ENCODE data around the gene TMEM208. TPM values are rescaled to one million over a fixed set of nuclear protein-coding genes. Genes with fewer than 3 reads are reported as not detected.

TMEM208 gene
- 10 to 100 TPM; 28.4 to 35.4 TPM for total RNA-seq

- H3K9me3 Mint-ChIP-seq = no peaks in the 10 kb centered on the region
- peak within 1 kb of the TSS; percentile 96 to 99 for H3K27ac Mint-ChIP-seq
- DNase-seq (ENCODE audit: low spot score in 2 of 2) (peak; percentile 98 to 99), ATAC-seq (peak; percentile 96 to 98)
- peaks cover 14 to 31% of the 10 kb centered on the region in 2 donors for H3K36me3 Mint-ChIP-seq
Observed at GRCh38 chr16:67226804-67227566, at the start of gene TMEM208. TSS of gene TMEM208 (plus strand) at chr16:67227130. CDS start at chr16:67227219, 89 bp downstream.

DNA sequence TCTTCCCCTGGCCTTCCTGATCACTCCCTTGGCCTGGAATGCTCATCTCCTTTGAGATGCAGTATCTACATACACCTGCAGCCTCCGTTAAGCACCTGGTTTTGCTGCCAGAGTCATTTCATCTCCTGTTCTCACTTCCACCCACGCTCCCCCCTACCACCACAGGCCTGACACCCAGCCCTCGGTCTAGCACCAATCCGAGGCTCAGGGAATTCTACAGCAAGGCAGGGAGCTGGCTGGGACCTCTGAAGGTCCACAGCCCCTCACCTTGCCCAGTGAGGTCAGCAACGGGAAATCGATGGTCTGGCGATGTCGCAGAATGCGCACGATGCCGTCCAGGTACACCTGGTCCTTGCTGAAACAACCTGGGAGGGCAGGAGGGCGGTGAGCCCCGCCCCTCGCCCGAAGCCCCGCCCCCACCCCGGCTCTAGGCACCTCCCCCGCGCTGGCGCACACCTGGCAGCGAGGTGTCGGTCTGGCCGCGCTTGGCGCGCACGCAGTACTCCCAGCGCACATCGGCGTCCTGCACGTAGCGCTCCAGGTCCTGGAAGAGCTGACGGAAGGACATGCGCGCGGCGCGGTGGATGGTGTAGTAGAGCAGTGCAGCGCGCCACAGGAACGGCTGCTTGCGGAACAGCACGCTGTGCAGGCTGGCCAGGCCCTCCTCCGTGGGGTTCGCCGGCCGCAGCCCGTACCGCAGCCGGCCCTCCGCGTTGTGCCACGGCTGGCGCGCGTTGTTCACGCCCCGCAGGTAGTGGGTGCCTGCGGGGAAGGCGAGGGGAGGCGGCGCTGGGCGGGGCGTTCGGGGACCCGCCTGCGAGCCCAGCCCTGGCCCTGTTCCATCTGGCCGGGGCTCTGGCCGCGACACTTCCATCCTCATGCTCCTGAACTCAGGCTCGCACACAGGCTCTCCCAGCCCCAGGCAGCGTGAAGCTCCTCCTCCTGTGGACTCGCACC is 48.9 kb upstream of the TMEM208 start:
- DNase-seq (ENCODE audit: low spot score in 2 of 2) = peak in 1 of 2 donors; percentile 71
- Mint-ChIP-seq H3K27ac (peak overlapping the region in 1 of 2 donors; percentile 40), H3K9me3 (no peaks in the 10 kb centered on the region), H3K36me3 (peaks cover 0 to 31% of the 10 kb centered on the region in 2 donors)
- ATAC-seq = peak; percentile 19 to 80

DNA sequence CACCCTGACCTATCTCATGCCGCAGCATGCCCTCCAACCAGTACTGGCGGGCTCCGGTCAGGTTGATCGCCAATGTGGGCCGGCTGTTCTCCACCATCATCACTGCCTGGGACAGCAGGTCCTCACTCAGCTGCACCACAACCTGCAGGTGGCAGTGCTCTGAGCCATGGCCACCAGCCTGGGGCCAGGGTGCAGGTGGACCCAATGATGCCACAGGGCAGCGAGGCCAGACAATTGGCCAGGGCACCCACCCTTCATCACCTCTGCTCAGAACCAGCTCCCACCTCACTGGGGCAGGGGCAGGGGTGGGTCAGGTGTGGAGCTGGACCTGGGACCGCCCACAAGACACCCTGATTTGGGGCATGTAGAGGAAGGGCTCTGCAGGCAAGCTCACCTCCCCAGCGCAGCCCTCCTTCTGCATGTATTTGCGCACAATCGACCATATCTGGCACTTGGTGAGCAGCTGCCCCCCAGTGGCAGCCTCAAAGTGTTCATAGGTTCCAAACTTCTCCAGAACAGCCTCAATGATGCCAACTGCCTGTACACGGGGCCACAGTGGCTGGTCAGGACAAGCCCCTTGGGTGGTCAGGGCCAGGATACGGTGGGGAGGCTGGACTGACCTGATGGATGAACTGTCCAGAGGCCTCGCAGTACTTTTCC is 47.4 kb upstream of the TMEM208 start:
- H3K9me3 Mint-ChIP-seq = no peaks in the 10 kb centered on the region
- no peak for DNase-seq (ENCODE audit: low spot score in 2 of 2)
- H3K27ac Mint-ChIP-seq = no peak overlapping the region
- H3K36me3 Mint-ChIP-seq = peaks cover 0 to 25% of the 10 kb centered on the region in 2 donors
- no peak for ATAC-seq

GRCh38 chr16:67180166-67180565 is 46.8 kb upstream of the TMEM208 start:
- no peaks in the 10 kb centered on the region for H3K9me3 Mint-ChIP-seq
- DNase-seq (ENCODE audit: low spot score in 2 of 2) (no peak), ATAC-seq (no peak)
- peaks cover 0 to 24% of the 10 kb centered on the region in 2 donors for H3K36me3 Mint-ChIP-seq
- no peak overlapping the region for H3K27ac Mint-ChIP-seq

DNA sequence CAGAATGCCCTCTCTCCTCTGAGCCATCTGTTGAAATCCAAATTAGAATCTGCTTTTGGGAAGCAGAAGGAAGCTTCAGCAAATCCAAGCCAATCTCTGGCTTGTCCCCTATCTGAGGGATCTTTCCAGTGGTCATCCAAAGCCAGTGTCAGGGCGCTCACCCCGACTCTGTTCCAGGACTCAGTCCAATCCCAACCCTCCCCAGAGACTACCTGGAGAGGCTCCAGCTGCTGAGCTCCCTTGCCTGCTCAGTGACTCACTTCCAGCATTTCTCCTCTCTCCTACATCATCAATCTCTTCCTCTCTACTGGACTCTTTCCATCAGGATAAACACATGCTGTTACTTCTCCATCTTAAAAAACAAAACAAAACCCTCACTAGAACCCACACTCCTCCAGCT is 45.6 kb upstream of the TMEM208 start:
- peaks cover 0 to 13% of the 10 kb centered on the region in 2 donors for H3K36me3 Mint-ChIP-seq
- ATAC-seq (no peak), DNase-seq (ENCODE audit: low spot score in 2 of 2) (no peak)
- no peak overlapping the region for H3K27ac Mint-ChIP-seq
- no peaks in the 10 kb centered on the region for H3K9me3 Mint-ChIP-seq

GRCh38 chr16:67182288-67182687 is 44.6 kb upstream of the TMEM208 start:
- Mint-ChIP-seq H3K27ac (no peak overlapping the region), H3K36me3 (peaks cover 0 to 11% of the 10 kb centered on the region in 2 donors), H3K9me3 (no peaks in the 10 kb centered on the region)
- DNase-seq (ENCODE audit: low spot score in 2 of 2) = no peak
- ATAC-seq = no peak

- peaks cover 0 to 6% of the 10 kb centered on the region in 2 donors for H3K36me3 Mint-ChIP-seq
- H3K9me3 Mint-ChIP-seq = no peaks in the 10 kb centered on the region
- no peak for ATAC-seq
- no peak overlapping the region for H3K27ac Mint-ChIP-seq
- no peak for DNase-seq (ENCODE audit: low spot score in 2 of 2)
Observed at GRCh38 chr16:67183284-67183626, 43.7 kb upstream of the TMEM208 start.

DNA sequence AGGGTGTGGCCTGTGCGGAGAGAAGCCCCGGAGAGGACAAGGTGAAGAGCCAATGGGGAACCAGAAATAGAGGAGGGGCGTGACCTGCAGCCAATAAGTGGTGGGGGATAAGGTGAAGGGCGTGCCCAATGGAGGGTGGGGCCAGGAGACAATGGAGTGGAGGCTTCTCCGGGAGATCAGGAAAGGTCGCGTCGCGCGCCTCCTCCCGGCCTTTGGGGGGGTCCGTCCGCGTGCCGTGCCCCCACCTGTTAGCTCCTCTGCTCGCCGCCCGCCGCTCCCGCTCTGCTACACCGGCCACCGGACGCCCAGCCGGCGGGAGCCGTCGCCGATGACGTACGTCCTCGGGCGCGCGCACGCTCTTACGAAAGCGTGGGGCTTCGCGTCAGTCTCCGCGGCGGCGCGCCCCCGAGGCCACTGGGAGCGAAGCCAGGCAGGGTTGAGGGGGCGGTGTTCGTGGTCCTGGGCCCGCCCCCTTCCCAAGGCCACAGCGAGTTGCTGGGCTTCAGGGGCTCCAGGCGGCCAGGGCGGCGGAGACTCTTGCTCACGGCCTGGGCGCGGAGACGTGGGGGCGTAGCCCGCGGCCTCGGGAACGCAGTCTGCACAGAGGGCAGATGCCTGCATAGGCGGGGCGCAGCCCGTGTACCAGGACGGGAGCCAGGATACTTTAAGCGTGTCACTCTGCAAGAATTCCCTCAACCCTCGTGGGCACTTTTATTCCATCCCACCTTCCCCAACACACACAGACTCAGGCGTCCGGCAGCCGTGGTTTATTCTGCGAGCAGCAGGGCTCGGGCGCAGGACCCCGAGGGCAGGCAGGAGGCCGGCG is 43.1 kb upstream of the TMEM208 start, which contains the start of gene MATCAP1:
MATCAP1 (minus strand) TSS at position 337 of the 826 bp plus-strand sequence. CDS start 3,353 bp downstream, outside the sequence.
- DNase-seq (ENCODE audit: low spot score in 2 of 2) = peak; percentile 93 to 94
- H3K27ac Mint-ChIP-seq = no peak within 1 kb of the TSS
- ATAC-seq = peak; percentile 96 to 97
- no peaks in the 10 kb centered on the region for H3K9me3 Mint-ChIP-seq
- H3K36me3 Mint-ChIP-seq = peaks cover 0 to 3% of the 10 kb centered on the region in 2 donors

GRCh38 chr16:67184453-67184994 is 42.4 kb upstream of the TMEM208 start:
- DNase-seq (ENCODE audit: low spot score in 2 of 2) = no peak
- Mint-ChIP-seq H3K9me3 (no peaks in the 10 kb centered on the region), H3K36me3 (no peaks in the 10 kb centered on the region), H3K27ac (no peak overlapping the region)
- ATAC-seq = peak; percentile 5 to 12

- ATAC-seq = peak in 1 of 2 donors; percentile 26
- Mint-ChIP-seq H3K9me3 (no peaks in the 10 kb centered on the region), H3K27ac (peak overlapping the region in 1 of 2 donors; percentile 68), H3K36me3 (no peaks in the 10 kb centered on the region)
- DNase-seq (ENCODE audit: low spot score in 2 of 2) = peak; percentile 74 to 91
Observed at GRCh38 chr16:67184995-67185650, 41.8 kb upstream of the TMEM208 start.

DNA sequence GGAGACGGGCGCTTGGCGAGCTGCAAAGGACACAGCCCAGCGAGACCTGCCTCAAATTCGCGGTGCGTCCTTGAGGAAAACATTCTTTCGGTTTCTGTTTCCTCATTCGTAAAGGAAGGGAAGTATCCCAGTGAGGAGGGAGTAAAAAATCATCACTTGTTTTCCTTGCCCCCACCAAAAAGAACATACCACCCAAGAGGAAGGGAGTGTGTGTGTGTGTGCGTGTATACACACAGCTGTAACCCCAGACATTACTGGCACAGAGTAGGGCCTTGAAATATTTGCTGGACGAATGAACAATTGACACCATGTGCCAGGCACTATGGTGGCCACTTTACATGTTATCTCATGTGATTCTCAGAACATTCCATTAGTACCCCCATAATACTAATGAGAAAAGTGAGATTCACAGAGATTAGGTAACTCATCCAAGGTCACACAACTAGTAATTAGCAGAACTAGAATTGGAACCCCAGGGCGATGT is 41.2 kb upstream of the TMEM208 start:
- no peak overlapping the region for H3K27ac Mint-ChIP-seq
- H3K9me3 Mint-ChIP-seq = no peaks in the 10 kb centered on the region
- ATAC-seq = no peak
- DNase-seq (ENCODE audit: low spot score in 2 of 2) = no peak
- no peaks in the 10 kb centered on the region for H3K36me3 Mint-ChIP-seq

DNA sequence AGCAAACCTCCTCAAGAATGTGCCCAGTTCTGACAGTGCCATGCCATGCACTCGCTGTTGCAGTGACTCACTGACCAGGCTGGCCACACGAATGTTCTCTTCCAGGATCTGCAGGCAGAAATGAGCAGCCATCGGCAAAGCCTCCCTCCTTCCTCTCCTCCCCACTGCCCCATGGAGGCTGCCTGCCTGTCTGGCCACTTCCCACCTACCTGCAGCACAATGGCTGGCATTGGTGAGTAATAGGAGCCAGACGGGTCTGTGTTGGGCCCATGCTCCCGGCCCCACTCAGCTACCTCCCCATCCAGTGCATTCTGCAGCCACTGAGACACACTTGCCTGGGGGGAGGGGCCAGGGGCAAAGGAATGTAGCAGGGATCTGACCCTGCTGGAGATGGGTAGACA is 40.4 kb upstream of the TMEM208 start:
- H3K27ac Mint-ChIP-seq = no peak overlapping the region
- no peaks in the 10 kb centered on the region for H3K9me3 Mint-ChIP-seq
- DNase-seq (ENCODE audit: low spot score in 2 of 2) (no peak), ATAC-seq (no peak)
- peaks cover 0 to 5% of the 10 kb centered on the region in 2 donors for H3K36me3 Mint-ChIP-seq

DNA sequence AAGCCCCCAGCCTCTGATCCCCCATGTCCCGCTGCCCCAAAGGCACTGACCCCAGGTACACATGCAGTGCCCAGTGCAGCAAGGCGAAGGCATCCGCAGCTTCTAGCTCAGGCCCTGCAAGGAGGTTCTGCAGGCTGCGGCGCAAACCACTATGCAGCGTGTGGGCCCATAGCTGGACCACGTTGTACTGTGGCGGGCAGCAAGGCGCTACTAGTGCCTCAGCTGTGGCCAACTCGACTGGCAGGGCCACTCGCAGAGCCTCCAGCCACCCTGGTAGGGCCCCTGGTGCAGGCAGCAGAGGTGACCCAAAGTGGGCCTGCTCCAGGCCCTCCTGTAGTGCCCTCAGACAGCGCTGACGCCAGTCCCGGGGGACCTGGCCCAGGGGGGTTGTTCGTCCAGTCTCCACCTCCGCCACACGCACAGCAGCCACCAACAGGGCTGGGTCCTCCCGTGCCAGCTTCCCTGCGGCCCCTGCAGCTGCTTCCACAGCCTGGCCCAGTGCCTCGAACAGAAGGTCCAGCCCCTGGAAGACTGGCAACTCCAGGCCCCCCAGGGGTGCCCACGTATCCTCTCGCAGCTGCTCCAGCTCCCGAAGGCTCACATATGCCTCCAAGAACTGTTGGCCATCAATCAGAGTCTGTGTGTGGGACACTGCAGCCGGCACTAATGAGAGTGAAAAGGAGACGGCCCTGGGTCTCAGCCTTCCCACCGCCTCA is 39.6 kb upstream of the TMEM208 start:
- ATAC-seq = no peak
- Mint-ChIP-seq H3K27ac (no peak overlapping the region), H3K36me3 (peaks cover under 1 to 9% of the 10 kb centered on the region in 2 donors), H3K9me3 (no peaks in the 10 kb centered on the region)
- DNase-seq (ENCODE audit: low spot score in 2 of 2) = no peak

DNA sequence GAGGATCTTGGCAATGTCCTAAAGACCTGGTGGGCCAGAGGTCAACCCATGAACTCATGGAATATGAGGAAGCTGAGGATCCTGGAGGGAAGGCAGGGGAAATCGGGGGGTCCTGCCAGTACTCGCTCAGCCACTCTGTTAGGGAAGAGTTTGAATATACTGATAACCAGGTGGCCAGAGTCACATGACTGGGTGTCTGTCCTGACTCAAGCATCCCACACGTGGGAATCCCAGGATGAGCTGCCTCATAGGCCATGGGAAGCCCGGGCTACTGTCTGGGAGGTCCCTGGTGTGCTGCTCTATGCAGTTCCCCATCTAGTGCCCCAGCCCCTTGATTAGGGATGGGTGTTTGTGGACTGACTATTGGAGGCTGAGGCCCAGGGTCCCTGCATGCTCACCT is 38.6 kb upstream of the TMEM208 start:
- Mint-ChIP-seq H3K9me3 (no peaks in the 10 kb centered on the region), H3K27ac (no peak overlapping the region), H3K36me3 (peaks cover 6 to 18% of the 10 kb centered on the region in 2 donors)
- DNase-seq (ENCODE audit: low spot score in 2 of 2) (no peak), ATAC-seq (no peak)
